HL-60/S4 (cell line): ENCODE data around the gene CTBP1.

ENCODE experiments used
- in situ Hi-C: fragments of 300-500 bp; cut with MboI; formaldehyde crosslinking; loops from 2 replicates; pipeline ENCODE4 v1.14.3; 2022; ENCODE audit warnings: low sequenced_read_pairs

CTBP1 gene

GRCh38 chr4:1200425-1201035 lies 48.4 kb downstream of the CTBP1 start:
- in situ Hi-C loops: no loop called here

DNA sequence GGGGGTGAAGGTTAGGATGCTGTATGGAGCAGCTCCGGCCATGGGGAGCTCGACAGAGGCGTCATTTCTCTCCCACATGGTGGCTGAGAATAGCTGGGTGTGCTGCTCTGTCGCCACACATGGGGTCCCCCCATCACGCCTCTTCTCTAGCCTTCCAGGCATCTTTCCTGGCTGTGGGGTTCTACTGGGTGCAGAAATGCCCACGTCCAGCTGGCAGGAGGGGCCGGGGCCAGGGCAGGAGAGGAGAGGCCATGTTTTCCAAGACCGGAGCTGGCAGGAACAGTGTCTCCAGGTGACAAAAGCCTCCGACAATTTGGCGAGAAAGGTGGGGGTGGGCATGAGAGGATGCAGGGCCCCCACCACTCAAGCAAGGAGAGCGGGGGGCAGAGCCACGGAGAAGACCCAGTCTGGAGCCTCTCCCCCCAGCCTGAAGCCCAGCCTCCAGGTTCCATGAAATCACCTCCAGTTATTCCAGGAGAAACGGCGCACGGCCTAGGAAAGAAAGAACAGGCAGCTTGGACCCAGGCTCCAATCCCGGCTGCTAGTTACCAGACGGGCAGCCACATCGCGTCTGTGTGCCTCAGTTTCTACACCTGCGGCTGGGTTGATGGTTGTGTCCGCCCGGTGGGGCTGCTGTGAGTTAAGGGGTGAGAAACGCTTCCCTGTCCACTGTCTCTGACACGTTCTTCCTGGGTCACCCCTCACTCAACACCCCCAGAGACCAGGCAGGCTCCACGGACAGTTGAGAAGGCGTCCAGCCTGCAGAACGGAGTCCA lies 49.2 kb downstream of the CTBP1 start:
- in situ Hi-C loops: no loop called here

DNA sequence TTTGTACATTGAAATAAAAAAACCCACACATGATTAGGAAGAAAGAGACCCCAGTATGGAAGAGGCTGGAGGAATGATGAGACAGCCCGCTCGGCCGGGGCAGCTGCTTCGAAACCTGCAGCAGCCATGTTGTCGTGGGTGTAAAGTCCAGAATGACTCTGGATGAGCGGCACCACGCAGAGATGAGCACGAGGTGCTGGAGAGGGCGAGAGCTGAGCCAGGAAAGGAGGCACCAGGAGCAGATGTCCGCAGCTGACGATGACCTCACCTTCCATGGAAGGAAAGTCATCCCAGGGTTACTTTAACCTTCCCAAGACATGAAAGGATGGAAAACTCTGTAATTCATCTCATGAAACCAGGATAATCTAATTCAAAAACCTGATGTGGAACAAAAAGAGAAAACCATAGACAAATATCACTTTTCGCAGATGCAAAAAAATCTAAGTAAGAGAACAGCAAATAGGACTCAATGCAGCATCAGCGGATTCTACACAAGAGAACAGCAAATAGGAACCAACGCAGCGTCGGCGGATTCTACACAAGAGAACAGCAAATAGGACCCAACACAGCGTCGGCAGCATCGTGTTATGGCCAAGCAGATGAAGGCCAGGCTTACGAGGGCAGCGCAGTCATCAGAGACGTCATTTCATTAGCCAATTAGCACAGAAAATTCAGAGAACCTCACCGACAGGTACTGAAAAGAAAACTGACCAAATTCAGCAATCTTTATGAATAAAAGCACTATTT lies 50.7 kb downstream of the CTBP1 start:
- in situ Hi-C loops: no loop called here

DNA sequence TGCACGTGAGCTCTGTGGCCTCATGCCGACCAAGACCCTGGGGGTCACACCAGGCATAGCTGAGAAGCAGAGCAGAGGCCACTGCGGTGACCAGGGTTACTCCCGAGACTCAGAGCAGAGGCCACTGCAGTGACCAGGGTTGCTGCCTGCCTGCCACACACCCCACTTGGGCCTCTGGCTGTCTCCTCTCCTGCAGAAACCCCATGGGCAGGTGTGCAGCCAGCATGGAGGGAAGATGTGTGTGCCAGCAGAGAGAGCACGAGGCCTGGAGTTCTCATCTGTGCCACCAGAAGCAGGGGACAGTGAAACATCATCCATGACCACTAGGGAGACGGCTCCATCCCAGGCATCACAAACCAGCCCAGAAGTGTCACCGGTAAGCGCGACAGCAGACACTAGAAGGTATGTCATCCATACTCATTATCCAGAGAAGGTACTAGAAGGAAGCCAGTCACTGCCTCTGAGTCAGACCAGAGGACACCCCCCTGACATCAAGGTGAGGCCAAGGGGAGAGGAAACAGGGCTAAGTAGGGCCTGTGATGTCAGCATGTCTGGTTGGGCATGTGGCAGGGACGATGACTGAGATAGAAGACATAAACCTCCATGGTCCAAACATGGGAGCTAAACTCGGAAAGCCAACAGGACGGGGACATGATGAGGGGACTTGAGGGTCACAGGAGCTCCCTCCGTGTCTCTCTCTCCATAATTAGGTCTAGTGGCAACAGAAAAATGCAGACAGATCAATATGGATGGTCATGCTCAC lies 52.3 kb downstream of the CTBP1 start:
- in situ Hi-C loops: no loop called here

- in situ Hi-C loops: no loop called here
Measured at GRCh38 chr4:1195891-1196401, 53.0 kb downstream of the CTBP1 start.

- in situ Hi-C loops: no loop called here
Measured at GRCh38 chr4:1195109-1195671, 53.7 kb downstream of the CTBP1 start.

- in situ Hi-C loops: no loop called here
Measured at GRCh38 chr4:1194010-1194900, 54.7 kb downstream of the CTBP1 start.

DNA sequence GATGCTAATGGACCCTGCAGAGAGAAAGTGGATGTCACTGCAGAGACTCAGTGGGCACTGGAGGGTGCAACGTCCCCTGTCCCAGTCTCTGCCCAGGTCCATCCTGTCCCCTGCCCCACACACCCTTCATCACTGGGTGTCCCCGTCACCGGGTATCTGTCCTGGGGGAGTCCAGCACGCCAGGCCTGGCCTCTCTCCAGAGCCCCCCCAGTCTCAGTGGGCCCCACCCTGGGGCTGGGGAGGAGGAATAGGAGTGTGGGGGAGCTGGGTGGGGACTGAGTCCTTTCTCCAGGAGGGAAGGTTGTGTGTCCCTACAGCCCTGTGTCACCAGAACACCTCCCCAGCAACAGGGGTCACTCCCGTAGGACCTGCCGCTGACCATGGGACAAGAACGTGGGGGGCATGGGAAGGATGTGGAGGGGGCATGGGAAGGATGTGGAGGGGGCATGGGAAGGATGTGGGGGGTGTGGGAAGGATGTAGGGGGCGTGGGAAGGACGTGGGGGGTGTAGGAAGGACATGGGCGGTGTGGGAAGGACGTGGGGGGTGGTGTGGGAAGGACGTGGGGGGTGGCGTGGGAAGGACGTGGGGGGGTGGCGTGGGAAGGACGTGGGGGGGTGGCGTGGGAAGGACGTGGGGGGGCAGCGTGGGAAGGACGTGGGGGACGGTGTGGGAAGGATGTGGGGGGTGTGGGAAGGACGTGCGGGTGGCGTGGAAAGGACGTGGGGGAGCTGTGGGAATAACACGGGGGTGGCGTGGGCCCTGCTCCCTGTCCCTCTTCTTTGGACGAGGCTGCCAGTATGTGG lies 55.5 kb downstream of the CTBP1 start:
- in situ Hi-C loops: no loop called here

GRCh38 chr4:1192493-1193205 lies 56.3 kb downstream of the CTBP1 start:
- in situ Hi-C loops: no loop called here

DNA sequence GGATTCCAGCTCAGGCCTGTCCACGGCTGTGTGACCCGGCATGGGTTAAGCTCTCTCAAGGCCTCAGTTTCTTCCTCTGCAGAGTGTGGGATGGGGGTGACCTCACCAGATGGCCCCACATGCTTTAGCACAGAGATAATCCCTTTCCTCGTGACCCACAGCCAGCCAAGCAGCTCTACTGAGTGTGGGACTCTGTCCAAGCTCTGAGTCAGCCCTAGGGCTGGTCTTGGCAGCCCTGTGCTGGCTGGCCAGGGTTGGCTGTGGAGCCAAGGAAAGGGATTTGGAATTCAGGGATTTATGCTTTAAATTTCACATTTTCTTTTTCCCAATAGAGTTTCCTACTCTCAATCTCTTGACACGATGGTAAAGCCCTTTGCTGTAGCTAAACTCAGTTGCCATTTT lies 56.8 kb downstream of the CTBP1 start:
- in situ Hi-C loops: no loop called here

DNA sequence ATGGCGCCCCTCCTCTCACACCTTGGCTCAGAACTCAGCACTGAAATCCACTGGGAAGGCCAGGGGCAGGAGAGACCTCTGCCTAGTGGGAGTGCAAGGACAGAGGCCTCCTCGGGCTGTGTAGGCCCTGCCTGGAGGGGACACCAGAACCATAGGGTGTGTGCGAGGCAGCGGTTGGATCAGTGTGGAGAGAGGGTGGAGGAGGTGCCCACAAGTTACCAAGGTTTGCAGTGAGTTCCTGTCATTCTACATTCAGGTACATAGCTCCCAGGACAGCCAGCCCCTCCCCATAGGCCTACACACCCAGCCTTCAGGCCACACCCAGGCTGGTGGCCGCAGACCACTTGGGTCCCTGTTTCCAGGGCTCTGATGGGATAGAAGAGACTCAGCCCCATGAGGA lies 57.3 kb downstream of the CTBP1 start:
- in situ Hi-C loops: no loop called here

DNA sequence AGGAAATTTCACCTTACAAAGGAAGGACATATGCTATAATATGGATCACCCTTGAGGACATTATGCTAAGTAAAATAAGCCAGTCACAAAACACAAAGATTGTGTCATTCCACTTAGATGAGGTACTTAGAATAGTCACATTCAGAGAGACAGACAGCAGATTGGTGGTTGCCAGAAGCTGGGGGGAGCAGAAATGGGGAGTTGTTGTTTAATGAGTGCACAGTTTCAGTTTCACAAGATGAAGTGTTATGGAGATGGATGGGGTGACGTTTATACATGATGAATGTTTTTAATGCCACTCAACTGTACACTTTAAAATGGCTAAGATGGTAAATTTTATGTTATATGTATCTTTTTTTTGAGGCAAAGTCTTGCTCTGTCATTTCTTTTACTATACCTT lies 61.7 kb downstream of the CTBP1 start:
- in situ Hi-C loops: no loop called here

DNA sequence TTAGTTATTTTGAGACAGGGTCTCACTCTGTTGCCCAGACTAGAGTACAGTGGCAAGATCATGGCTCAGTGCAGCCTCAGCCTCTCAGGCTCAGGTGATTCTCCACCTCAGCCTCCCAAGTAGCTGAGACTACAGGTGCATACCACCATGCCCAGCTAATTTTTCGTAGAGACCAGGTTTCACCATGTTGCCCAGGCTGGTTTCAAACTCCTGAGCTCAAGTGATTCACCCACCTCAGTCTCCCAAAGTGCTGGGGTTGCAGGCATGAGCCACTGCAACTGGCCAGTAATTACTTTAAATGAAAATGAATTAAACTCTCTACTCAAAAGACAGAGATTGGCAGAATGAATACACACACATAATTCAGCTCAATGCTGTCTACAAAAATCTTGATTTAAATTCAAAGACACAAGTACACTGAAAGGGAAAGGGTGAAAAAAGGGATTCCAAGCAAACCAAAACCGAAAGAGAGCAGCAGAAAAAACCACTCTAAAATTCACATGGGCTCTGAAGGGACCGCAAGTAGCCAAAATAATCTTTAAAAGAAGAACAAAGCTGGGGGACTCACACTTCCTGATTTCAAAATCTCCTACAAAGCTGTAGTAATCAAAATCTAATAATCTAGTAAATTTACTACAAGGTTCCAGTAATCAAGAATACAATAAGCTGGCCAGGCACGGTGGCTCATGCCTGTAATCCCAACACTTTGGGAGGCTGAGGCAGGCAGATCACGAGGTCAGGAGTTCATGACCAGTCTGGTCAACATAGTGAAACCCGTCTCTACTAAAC lies 64.8 kb downstream of the CTBP1 start:
- in situ Hi-C loops: no loop called here

- in situ Hi-C loops: no loop called here
Measured at GRCh38 chr4:1182313-1182712, 66.6 kb downstream of the CTBP1 start.

DNA sequence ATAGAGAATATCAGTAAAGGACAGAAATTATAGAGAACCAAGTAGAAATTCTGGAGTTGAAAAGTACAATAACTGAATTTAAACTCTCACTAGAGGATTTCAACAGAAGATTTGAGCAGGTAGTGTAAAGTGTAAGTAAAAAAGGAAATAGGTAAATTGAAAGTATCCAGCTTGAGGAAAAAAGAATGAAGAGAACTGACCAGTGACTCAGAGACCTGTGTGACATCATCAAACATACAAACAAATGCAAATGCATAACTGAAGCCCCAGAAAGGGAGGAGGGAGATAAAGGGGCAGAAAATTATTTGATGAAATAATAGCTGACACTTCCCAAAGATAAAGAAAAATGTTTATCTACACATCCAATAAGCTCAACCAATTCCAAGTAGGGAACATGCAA lies 68.3 kb downstream of the CTBP1 start:
- in situ Hi-C loops: no loop called here

DNA sequence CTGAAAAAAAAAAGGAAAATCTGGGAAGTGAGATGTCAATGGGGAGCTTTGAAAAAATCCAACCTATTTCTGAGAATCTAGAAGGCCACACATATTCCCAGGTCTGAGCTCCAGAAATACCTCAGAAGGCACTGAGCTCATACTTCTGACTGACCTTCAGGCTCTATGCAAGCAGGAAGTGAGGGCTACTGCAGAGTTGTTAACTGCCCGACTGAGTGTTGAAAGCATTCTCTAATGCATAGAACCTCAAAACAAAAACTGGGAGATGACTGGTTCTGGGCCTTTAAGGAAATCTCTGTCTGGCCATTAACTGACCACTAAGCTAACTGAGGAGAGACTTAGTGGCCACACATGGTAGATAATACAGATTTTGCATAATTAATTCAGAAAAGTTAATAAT lies 69.0 kb downstream of the CTBP1 start:
- in situ Hi-C loops: no loop called here

- in situ Hi-C loops: no loop called here
Measured at GRCh38 chr4:1179089-1179441, 69.9 kb downstream of the CTBP1 start.
